HUDEP-2 (cell line): Measurements from ENCODE around the gene LTK.
A peak's percentile ranks its signal among the peaks of the same experiment; 100 is the strongest.

Source experiments
- DNase-seq, 76 experiments: peaks; one replicate each; lab custom pipeline; 2025; ENCODE audit not compliant: unreplicated experiment in 76 of 76; lab: John Stamatoyannopoulos, UW

The LTK gene

GRCh38 chr15:41513506-41514227 is at the start of gene LTK:
Gene LTK (minus strand): TSS chr15:41513827. CDS start chr15:41513709, 118 bp downstream.
- peak in 37 of 76 experiments; percentile 11 to 52 (median 26) for DNase-seq

GRCh38 chr15:41562784-41563198 is 49.2 kb upstream of the LTK start:
- DNase-seq: peak in 41 of 76 experiments; percentile 11 to 79 (median 33)

DNA sequence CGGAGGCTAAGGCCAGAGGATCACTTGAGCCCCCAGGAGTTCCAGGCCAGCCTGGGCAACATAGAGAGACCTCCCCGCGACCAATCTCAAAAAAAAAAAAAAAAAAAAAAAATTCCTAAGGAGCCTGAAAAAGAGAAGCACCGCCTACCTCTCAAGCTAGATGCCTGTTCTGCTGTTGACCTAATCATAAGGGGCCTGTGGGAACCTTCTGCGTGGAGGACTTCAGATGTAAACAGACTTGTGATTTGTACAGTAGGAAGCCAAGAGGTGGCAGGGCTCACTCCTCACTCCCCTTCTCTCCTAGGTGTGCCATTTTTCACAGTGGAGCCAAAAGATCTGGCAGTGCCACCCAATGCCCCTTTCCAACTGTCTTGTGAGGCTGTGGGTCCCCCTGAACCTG is 48.6 kb upstream of the LTK start:
- DNase-seq: no peak

GRCh38 chr15:41561777-41562145 is 48.1 kb upstream of the LTK start:
- no peak for DNase-seq

GRCh38 chr15:41561104-41561776 is 47.6 kb upstream of the LTK start:
- no peak for DNase-seq

GRCh38 chr15:41560572-41560874 is 46.9 kb upstream of the LTK start:
- peak in 17 of 76 experiments; percentile 5 to 50 (median 21) for DNase-seq

DNA sequence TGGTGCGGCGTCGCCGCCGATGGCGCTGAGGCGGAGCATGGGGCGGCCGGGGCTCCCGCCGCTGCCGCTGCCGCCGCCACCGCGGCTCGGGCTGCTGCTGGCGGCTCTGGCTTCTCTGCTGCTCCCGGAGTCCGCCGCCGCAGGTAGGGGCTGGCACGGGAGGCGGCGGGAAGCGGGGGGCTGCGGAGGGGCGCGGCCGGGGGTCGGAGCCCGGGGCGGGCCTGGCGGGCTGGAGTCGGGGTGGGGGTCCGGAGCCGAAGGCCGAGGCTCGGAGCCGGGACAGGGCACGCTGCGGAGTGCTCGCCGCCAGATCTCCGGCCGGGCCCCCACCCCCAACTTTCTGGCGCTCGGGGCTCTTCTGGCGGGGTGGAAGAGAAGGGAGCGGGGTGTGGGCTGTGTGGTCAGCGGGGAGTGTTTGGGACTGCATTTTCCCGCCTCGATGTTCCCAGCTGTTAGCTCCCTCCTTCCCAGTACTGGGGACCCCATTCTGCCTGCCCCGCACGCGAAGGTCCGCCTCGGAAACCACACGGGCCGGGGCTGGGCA is 45.7 kb upstream of the LTK start:
- DNase-seq: no peak

- peak in 40 of 76 experiments; percentile 16 to 66 (median 38) for DNase-seq
Measured at GRCh38 chr15:41558400-41559238, 45.0 kb upstream of the LTK start, which contains the start of gene TYRO3. Gene TYRO3 (plus strand): TSS chr15:41559212. CDS start chr15:41559258, 46 bp downstream.

- peak in 64 of 76 experiments; percentile 12 to 74 (median 46) for DNase-seq
Measured at GRCh38 chr15:41557673-41558399, 44.2 kb upstream of the LTK start.

- DNase-seq: no peak
Measured at GRCh38 chr15:41556677-41557076, 43.0 kb upstream of the LTK start.

GRCh38 chr15:41554915-41555314 is 41.3 kb upstream of the LTK start:
- DNase-seq: no peak

DNA sequence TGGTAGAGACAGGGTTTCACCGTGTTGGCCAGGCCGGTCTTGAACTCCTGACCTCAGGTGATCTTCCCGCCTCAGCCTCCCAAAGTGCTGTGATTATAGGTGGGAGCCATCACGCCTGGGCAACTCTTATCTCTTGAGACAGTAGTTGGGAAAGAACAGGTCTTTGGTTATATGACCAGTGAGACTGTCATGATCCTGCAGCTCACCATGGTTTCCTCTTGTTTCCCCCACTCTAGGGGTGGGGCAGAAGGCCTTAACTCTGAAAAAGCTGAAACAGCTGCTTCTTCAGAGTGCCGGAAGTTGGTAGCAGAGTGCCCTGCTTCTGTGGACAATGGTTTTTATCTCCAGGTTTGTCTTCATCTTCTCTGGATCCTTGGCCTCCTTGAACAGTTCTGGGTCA is 40.7 kb upstream of the LTK start:
- no peak for DNase-seq

- no peak for DNase-seq
Measured at GRCh38 chr15:41553731-41554130, 40.1 kb upstream of the LTK start.

- DNase-seq: no peak
Measured at GRCh38 chr15:41550066-41550775, 36.6 kb upstream of the LTK start.

- DNase-seq: no peak
Measured at GRCh38 chr15:41546851-41547786, 33.5 kb upstream of the LTK start.

DNA sequence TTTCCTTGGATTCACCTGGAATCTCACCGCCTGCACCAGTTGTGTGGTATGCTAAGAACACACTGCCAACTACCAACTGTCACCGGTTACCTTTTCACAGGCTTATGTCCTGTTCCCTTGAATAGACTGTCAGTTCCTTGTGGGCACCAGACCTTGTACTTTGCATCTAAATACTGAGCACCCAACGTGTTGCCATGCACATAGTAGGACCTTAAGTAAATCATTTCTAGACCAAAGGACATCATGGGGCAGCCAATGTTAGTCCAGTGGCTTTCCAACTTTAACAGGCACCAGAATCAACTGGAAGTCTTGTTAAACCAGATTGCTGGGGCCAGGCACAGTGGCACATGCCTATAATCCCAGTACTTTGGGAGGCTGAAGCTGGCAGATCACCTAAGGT is 31.6 kb upstream of the LTK start:
- DNase-seq: no peak

GRCh38 chr15:41544650-41545015 is 31.0 kb upstream of the LTK start:
- DNase-seq: no peak

- no peak for DNase-seq
Measured at GRCh38 chr15:41543521-41543870, 29.9 kb upstream of the LTK start.

GRCh38 chr15:41536866-41537265 is 23.2 kb upstream of the LTK start:
- no peak for DNase-seq
